Heart right ventricle (tissue), 16 donors: ENCODE results near the gene DAZL. TPM values are rescaled to one million over a fixed set of nuclear protein-coding genes. Genes with fewer than 3 reads are reported as not detected.

ENCODE experiments used
- ATAC-seq, 8 donors: fragments of 200-7000 bp; cut with Tn5 transposase; one replicate each; pipeline ENCODE4 v1.9.1; 2020; ENCODE audit warnings: mild to moderate bottlenecking in 8 of 8, moderate library complexity in 8 of 8, moderate number of reproducible peaks in 1 of 8
- DNase-seq, 2 donors: peaks; one replicate each; pipeline ENCODE4 v3.0.0-alpha.2; 2020
- H3K27ac ChIP-seq, 10 donors: fragments of 200-600 bp; sonication (generic) in 2 of 10; one replicate each; pipeline versions ENCODE4 v1.5.0 to v1.8.0; 2020 to 2022; ENCODE audit warnings: mild to moderate bottlenecking in 3 of 10
- H3K27me3 ChIP-seq, 7 donors: fragments of 200-600 bp; one replicate each; pipeline ENCODE4 v1.8.0; 2021 to 2022; ENCODE audit warnings: mild to moderate bottlenecking in 2 of 7
- H3K36me3 ChIP-seq, 9 donors: fragments of 200-600 bp; sonication (generic) in 1 of 9; one replicate each; pipeline versions ENCODE4 v1.5.0 to v1.8.0; 2020 to 2022; ENCODE audit warnings: mild to moderate bottlenecking in 2 of 9
- H3K4me1 ChIP-seq, 9 donors: fragments of 200-600 bp; sonication (generic) in 1 of 9; one replicate each; pipeline versions ENCODE4 v1.5.0 to v1.8.0; 2020 to 2022; ENCODE audit warnings: mild to moderate bottlenecking in 4 of 9
- H3K4me3 ChIP-seq, 10 donors: fragments of 200-600 bp; sonication (generic) in 2 of 10; one replicate each; pipeline versions ENCODE4 v1.5.0 to v1.8.0; 2020 to 2022; ENCODE audit warnings: mild to moderate bottlenecking in 7 of 10, moderate library complexity in 2 of 10
- H3K9me3 ChIP-seq, 11 donors: fragments of 200-600 bp in 10 of 11; sonication (generic) in 2 of 11; one replicate each; pipeline versions ENCODE4 v1.5.0 to v1.8.0; 2013 to 2022; ENCODE audit warnings: mild to moderate bottlenecking in 2 of 11, control low read depth in 1 of 11, moderate library complexity in 1 of 11
- WGBS, 2 donors: extraction: QIAGEN DNeasy Blood & Tissue Kit; methylation state at CpG; one replicate each; pipeline ENCODE4 v1.1.7; 2013; ENCODE audit warnings: inconsistent platforms in 1 of 2; 5-methylcytosine and 5-hydroxymethylcytosine counted together
- intact Hi-C, 10 donors: fragments of 100-400 bp; cut with DNase I; formaldehyde crosslinking; loops; one replicate each; pipeline versions ENCODE4 v1.11.1 to v1.14.2; 2022
- long read RNA-seq, 3 donors: library from polyadenylated mRNA; unstranded; transcript quantifications; one replicate each; pipeline ENCODE4 v2.0.0, GENCODE V29; 2020 to 2021
- polyA plus RNA-seq, 2 donors: library from polyadenylated mRNA; stranded (reverse); fragments of 200-250 nt; gene quantifications; one replicate each; pipeline ENCODE4 v1.2.3, GENCODE V29; 2013
- total RNA-seq, 10 donors: library from RNA; stranded (reverse); fragmentation: NEBNext Ultra II Directional in 3 of 10; extraction: Animal tissue kit (Norgen Biotek cat#: 25700) in 3 of 10; gene quantifications; one replicate each; pipeline versions ENCODE4 v1.2.1 to v1.2.4, GENCODE V29; 2021 to 2023
- TF ChIP-seq, protein P1 (sequence below), 9 donors: fragments of 200-600 bp; sonication (generic) in 2 of 9; IDR thresholded peaks; one replicate each; pipeline versions ENCODE4 v1.5.0 to v1.8.0; 2021 to 2022; ENCODE audit warnings: antibody characterized with exemption in 9 of 9, mild to moderate bottlenecking in 5 of 9, moderate library complexity in 1 of 9
- donor health status: Arrhythmogenic right ventricular cardiomyopathy.
- donor health status: ischemic (EF 13 %, LVEDD 7.1; RV severe dilation, severe dysfunction).
- donor health status: healthy with polysubstance abuse.
- donor health status: DM: no; HTN: yes; CAD: no.
- donor health status: DM: no; HTN: no; CAD: no.
- donor health status: ischemic (EF 25% LVEDD 6.9; RV normal size, moderate dysfunction).
- donor health status: ischemic (EF 25% LVEDD 5.7; RV mildly dilated, moderate dysfunction).
- donor health status: healthy.
- donor health status: DM: yes; HTN: yes; CAD: no.
- donor health status: Ischemic cardiomyopathy.
- donor health status: ischemic (EF 35%, LVEDD 5.7; RV mildly dilated, moderate dysfunction).
- donor health status: nonischemic (EF 11% LVEDD 7.7; RV severe dilation, severe dysfunction).
- donor health status: DM: yes; HTN: yes; CAD: no.
- donor health status: PGD.
- donor health status: ischemic (EF 29% LVEDD 5.4; RV normal size, mild dysfunction).
- donor health status: nonischemic (EF 23%, LVEDD 6.1; RV moderate dilation, normal function).

DAZL gene, protein sequence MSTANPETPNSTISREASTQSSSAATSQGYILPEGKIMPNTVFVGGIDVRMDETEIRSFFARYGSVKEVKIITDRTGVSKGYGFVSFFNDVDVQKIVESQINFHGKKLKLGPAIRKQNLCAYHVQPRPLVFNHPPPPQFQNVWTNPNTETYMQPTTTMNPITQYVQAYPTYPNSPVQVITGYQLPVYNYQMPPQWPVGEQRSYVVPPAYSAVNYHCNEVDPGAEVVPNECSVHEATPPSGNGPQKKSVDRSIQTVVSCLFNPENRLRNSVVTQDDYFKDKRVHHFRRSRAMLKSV
- total RNA-seq (not detected), polyA plus RNA-seq (not detected)
- long read RNA-seq, donor 1 = 0 reads
- long read RNA-seq, donor 2 = 0 reads
- long read RNA-seq, donor 3 = 0 reads

DNA sequence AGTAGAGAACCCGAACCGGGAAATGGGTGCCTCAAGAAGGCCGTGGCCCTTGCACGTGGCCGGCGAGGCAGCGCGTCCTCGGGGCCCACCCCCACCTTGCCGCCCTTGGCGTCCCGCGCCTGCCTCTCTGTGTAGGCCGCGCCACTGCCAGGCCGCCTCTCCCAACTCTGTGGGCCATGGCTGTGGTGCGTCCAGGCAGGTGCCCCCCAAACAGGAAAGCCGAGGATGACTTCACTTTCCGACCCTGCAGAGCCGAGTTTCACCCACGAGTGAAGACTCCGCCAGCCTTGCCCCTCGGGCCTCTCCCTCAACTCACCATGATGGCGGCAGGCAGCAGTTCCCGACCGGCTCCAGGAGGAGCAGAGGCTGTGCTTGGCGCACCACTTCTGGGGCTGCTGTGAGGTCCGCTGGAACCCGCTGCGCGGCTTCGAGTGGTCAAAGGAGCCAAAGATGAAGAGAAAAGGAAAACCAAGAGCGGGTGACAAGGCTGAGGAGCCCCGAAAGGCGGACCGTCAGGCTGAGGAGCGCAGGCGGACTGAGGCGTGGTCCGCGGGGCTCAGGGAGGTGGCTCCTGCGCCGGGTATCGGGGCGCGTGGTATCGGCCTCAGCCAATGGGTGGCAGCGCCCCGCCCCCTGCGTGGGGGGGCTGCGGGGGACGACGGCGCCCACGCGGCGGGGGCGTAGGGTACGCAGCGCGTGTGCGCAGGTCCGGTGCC, at the start of gene DAZL:
DAZL (minus strand) TSS at position 537 of the 716 bp plus-strand sequence; CDS start at position 319, 218 bp downstream.
- no peak within 1 kb of the TSS for H3K4me3 ChIP-seq
- peaks cover 0 to 6% (median 4%) of the 10 kb centered on the region in 9 donors for H3K4me1 ChIP-seq
- intact Hi-C loops = loop anchor here (5.0 to 10.0 kb wide), 10 partner anchors 270 to 810 kb away; partner anchors contain the start of gene PLCL2 (in 5 of the 10)
- ATAC-seq (peak in 1 of 8 donors; percentile 47), DNase-seq (no peak)
- H3K27ac ChIP-seq = no peak within 1 kb of the TSS
- no peaks in the 10 kb centered on the region for H3K36me3 ChIP-seq
- no peaks in the 10 kb centered on the region for H3K27me3 ChIP-seq
- TF ChIP-seq, protein P1, sequence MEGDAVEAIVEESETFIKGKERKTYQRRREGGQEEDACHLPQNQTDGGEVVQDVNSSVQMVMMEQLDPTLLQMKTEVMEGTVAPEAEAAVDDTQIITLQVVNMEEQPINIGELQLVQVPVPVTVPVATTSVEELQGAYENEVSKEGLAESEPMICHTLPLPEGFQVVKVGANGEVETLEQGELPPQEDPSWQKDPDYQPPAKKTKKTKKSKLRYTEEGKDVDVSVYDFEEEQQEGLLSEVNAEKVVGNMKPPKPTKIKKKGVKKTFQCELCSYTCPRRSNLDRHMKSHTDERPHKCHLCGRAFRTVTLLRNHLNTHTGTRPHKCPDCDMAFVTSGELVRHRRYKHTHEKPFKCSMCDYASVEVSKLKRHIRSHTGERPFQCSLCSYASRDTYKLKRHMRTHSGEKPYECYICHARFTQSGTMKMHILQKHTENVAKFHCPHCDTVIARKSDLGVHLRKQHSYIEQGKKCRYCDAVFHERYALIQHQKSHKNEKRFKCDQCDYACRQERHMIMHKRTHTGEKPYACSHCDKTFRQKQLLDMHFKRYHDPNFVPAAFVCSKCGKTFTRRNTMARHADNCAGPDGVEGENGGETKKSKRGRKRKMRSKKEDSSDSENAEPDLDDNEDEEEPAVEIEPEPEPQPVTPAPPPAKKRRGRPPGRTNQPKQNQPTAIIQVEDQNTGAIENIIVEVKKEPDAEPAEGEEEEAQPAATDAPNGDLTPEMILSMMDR (IDR thresholded peaks at IDR 0.05) = no peak
- H3K9me3 ChIP-seq = peaks cover 0 to 7% (median 0%) of the 10 kb centered on the region in 11 donors
- WGBS, 2 donors = 96 to 98% methylated on average over 63 of the region's 63 CpGs

GRCh38 chr3:16654976-16655375, 49.8 kb upstream of the DAZL start:
- DNase-seq (no peak), ATAC-seq (no peak)
- no peaks in the 10 kb centered on the region for H3K9me3 ChIP-seq
- peaks cover 0 to 10% (median 0%) of the 10 kb centered on the region in 9 donors for H3K4me1 ChIP-seq
- TF ChIP-seq, protein P1 (IDR thresholded peaks at IDR 0.05) = no peak
- no peaks in the 10 kb centered on the region for H3K36me3 ChIP-seq
- no peak overlapping the region for H3K27ac ChIP-seq
- intact Hi-C loops = no loop called here
- WGBS, 2 donors = 59 to 68% methylated on average over 1 of the region's 1 CpG
- H3K4me3 ChIP-seq = no peak overlapping the region
- no peaks in the 10 kb centered on the region for H3K27me3 ChIP-seq

DNA sequence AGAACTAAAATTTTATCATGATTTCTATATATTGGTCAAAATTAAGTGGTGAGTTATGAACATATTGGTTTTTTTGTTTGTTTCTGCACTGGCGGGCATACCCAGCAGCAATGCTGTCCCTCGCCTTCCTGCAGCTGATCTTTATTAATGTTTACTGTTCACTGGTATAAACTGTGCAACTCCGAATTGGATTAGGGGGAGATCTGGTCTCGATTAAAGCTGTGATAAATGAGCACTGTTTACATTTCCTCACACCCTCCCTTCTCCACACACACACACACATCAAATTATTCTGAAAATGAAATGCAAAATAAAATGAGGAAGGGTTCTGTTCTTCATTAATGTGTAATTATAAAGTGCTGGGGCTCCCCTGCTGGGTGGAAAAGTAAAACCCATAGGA, 48.5 kb upstream of the DAZL start:
- Histone ChIP-seq H3K4me3 (no peak overlapping the region), H3K36me3 (no peaks in the 10 kb centered on the region), H3K4me1 (peaks cover 0 to 10% (median 0%) of the 10 kb centered on the region in 9 donors), H3K27me3 (no peaks in the 10 kb centered on the region), H3K27ac (no peak overlapping the region), H3K9me3 (no peaks in the 10 kb centered on the region)
- TF ChIP-seq, protein P1 (IDR thresholded peaks at IDR 0.05) = no peak
- ATAC-seq = no peak
- 80 to 85% methylated on average over 4 of the region's 4 CpGs for WGBS, 2 donors
- intact Hi-C loops = no loop called here
- DNase-seq = no peak

GRCh38 chr3:16647668-16648067, 42.4 kb upstream of the DAZL start:
- Histone ChIP-seq H3K4me3 (no peak overlapping the region), H3K9me3 (no peaks in the 10 kb centered on the region), H3K4me1 (no peaks in the 10 kb centered on the region), H3K27me3 (no peaks in the 10 kb centered on the region), H3K36me3 (no peaks in the 10 kb centered on the region), H3K27ac (no peak overlapping the region)
- 92 to 95% methylated on average over 4 of the region's 4 CpGs for WGBS, 2 donors
- no peak for ATAC-seq
- intact Hi-C loops = no loop called here
- no peak for DNase-seq
- TF ChIP-seq, protein P1 (IDR thresholded peaks at IDR 0.05) = no peak
